CD4-positive, alpha-beta T cell treated with Interleukin-2 at 100 ng/mL for 4 hours (primary cell): ENCODE results near the gene TM7SF2.

Experiments
- DNase-seq: peaks from one replicate; pipeline ENCODE4 v3.0.0-alpha.2; 2020; ENCODE audit warnings: low spot score

The TM7SF2 gene

GRCh38 chr11:65157336-65157735 is 45.7 kb downstream of the TM7SF2 start:
- DNase-seq: no peak

DNA sequence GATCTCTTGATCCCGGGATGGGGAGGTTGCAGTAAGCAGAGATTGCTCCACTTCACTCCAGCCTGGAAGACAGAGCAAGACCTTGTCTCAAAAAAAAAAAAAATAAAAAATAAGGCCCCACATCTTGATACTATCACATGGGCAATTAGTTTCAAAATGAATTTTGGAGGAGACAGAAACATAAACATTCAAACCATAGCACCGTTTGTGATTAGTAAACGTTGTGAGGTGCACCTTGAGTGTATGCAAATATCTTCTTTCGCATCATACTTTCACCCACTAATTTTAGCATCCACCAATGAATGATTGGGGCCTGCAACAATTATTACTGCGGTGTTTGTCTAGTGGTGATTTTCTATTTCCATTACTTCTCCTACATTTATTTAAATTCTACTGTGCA is 47.3 kb downstream of the TM7SF2 start:
- DNase-seq: no peak

- DNase-seq: no peak
Measured at GRCh38 chr11:65160643-65161042, 49.0 kb downstream of the TM7SF2 start.

GRCh38 chr11:65163684-65164083 is 52.0 kb downstream of the TM7SF2 start:
- no peak for DNase-seq
